HL-60/S4 (cell line): Measurements from ENCODE around the gene PHLDB3.

Experiments
- in situ Hi-C: fragments of 300-500 bp; cut with MboI; formaldehyde crosslinking; loops from 2 replicates; pipeline ENCODE4 v1.14.3; 2022; ENCODE audit warnings: low sequenced_read_pairs

PHLDB3 gene

GRCh38 chr19:43501661-43502418, 2.7 kb downstream of the PHLDB3 start:
- in situ Hi-C loops = no loop called here

GRCh38 chr19:43499042-43499441, 5.5 kb downstream of the PHLDB3 start:
- in situ Hi-C loops = no loop called here

GRCh38 chr19:43498233-43498842, 6.2 kb downstream of the PHLDB3 start:
- in situ Hi-C loops = no loop called here

- in situ Hi-C loops = no loop called here
Measured at GRCh38 chr19:43496960-43497359, 7.6 kb downstream of the PHLDB3 start.

- in situ Hi-C loops = no loop called here
Measured at GRCh38 chr19:43495082-43495481, 9.5 kb downstream of the PHLDB3 start.

- in situ Hi-C loops = no loop called here
Measured at GRCh38 chr19:43490759-43491158, 13.8 kb downstream of the PHLDB3 start.

- in situ Hi-C loops = no loop called here
Measured at GRCh38 chr19:43489979-43490599, 14.5 kb downstream of the PHLDB3 start.

GRCh38 chr19:43489310-43489709, 15.2 kb downstream of the PHLDB3 start:
- in situ Hi-C loops = no loop called here

GRCh38 chr19:43488179-43488578, 16.4 kb downstream of the PHLDB3 start:
- in situ Hi-C loops = no loop called here

GRCh38 chr19:43486412-43486811, 18.1 kb downstream of the PHLDB3 start:
- in situ Hi-C loops = no loop called here

- in situ Hi-C loops = no loop called here
Measured at GRCh38 chr19:43485951-43486350, 18.6 kb downstream of the PHLDB3 start.

GRCh38 chr19:43483281-43483680, 21.3 kb downstream of the PHLDB3 start:
- in situ Hi-C loops = no loop called here

- in situ Hi-C loops = no loop called here
Measured at GRCh38 chr19:43482193-43482592, 22.4 kb downstream of the PHLDB3 start.

- in situ Hi-C loops = no loop called here
Measured at GRCh38 chr19:43481701-43482100, 22.8 kb downstream of the PHLDB3 start.

- in situ Hi-C loops = no loop called here
Measured at GRCh38 chr19:43480574-43480973, 24.0 kb downstream of the PHLDB3 start.

- in situ Hi-C loops = no loop called here
Measured at GRCh38 chr19:43479961-43480561, 24.5 kb downstream of the PHLDB3 start.

- in situ Hi-C loops = no loop called here
Measured at GRCh38 chr19:43479226-43479625, 25.3 kb downstream of the PHLDB3 start.

- in situ Hi-C loops = no loop called here
Measured at GRCh38 chr19:43478323-43478722, 26.2 kb downstream of the PHLDB3 start.

GRCh38 chr19:43476606-43477005, 27.9 kb downstream of the PHLDB3 start:
- in situ Hi-C loops = no loop called here

GRCh38 chr19:43474986-43475705, 29.4 kb downstream of the PHLDB3 start:
- in situ Hi-C loops = no loop called here

- in situ Hi-C loops = no loop called here
Measured at GRCh38 chr19:43474487-43474886, 30.1 kb downstream of the PHLDB3 start.
